Neural cell (in vitro differentiated cells): ENCODE measurements around the gene SNAPC2.

Experiments used
- CTCF ChIP-seq: fragments of 450-650 bp; IDR thresholded peaks from 2 replicates; pipeline ENCODE4 v1.5.1; 2014; ENCODE audit warnings: antibody characterized with exemption, mild to moderate bottlenecking, moderate library complexity; ENCODE audit not compliant: poor library complexity, severe bottlenecking
- EP300 ChIP-seq: fragments of 450-650 bp; conservative IDR thresholded peaks from 2 replicates; pipeline ENCODE4 v1.6.1; 2014; ENCODE audit warnings: antibody characterized with exemption, mild to moderate bottlenecking, moderate library complexity; ENCODE audit not compliant: poor library complexity, severe bottlenecking
- POLR2AphosphoS5 ChIP-seq: IDR thresholded peaks from 2 replicates; pipeline ENCODE4 v1.6.1; 2012

DNA sequence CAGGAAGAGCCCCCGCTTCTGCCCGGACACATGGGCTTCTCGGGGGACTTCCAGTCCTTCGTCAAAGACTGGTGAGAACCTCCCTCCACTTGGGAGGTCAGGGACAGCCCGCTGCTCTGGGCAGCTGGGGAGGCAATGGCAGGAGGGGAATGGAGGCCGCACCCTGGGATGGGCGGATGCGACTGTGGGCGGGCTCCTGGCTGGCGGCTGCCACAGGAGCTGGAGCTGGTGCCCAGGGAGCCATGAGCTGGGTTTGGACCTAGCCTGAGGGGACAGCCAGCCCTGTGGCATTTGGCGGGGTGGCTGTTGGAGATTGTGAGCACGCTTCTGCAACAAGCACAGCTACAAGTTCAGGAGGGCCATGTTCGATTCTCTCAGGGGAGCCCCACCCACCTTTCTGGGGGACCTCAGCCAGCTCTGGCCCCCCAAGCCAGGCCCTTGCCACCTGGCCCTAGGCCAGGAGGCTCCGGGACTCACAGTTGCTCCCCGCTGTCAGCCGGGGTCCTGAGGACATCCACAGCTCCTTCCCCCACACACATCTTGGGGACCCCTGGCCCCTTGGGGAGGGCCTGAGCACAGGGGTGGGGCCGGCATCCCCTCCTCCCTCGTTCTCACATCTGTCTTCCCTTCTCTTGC is 8.5 kb upstream of the SNAPC2 start:
- TF ChIP-seq CTCF (no peak), EP300 (no peak), POLR2AphosphoS5 (no peak)
